ENCODE results near the gene C5orf52. TPM values are rescaled to one million over a fixed set of nuclear protein-coding genes. Genes with fewer than 3 reads are reported as not detected.

Gene C5orf52
- total and polyA plus RNA-seq, 2 experiments from 2014 or later: not detected

DNA sequence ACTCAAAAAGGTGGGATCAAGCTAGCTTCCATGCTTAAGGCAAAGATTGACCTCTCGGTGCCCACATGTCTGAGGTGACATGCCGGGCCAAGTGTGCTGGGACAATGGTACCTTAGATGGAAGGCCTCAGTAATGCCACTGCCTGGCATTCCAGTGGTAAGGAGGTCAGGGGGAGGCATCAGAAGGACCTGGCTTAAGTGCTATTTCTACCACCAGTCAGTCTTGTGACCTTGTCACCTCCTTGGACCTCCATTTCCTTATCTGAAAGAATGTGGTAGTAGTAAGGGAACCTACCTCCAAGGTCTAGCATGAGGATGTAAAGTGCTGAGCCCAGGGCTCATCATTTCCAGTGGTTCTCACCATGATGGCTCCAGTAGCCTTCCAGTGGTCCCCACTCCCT, 8.9 kb downstream of the C5orf52 start (continued):
- no peak for TF ChIP-seq ZNF462 (CRISPR knock-in tag; IDR thresholded peaks at IDR 0.05)
- TF ChIP-seq POLR2AphosphoS5 (IDR thresholded peaks at IDR 0.05; ENCODE audit: low read depth): no peak
- TF ChIP-seq STAT1 (IDR thresholded peaks at IDR 0.05; ENCODE audit: unreplicated experiment): no peak
- TF ChIP-seq ETS1 (IDR thresholded peaks at IDR 0.05): no peak
- no peak for TF ChIP-seq JUNB (IDR thresholded peaks at IDR 0.05; ENCODE audit: unreplicated experiment)
- no peak for TF ChIP-seq ZNF114 (CRISPR knock-in tag; IDR thresholded peaks at IDR 0.05)
- TF ChIP-seq EZH2 (IDR thresholded peaks at IDR 0.05; ENCODE audit: low read depth, unreplicated experiment): no peak

DNA sequence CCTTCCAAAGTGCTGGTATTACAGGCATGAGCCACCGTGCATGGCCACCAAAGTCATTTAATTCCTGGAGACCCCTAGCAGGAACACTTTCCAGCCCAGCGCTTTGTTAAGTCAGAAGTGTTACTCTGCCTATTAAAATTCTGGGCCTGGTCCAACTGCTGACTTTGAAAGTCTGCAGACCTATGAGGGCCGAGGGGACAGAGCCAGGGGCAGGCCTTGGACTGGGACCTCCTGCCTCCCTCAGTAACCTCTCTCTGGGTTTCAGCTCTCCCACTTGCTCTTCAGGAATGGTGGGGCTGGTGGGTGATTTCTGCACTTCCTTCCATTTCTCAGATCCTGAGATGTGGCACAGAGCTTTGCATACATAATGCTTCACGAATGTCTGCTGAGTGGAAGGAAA, 9.7 kb downstream of the C5orf52 start:
- Histone ChIP-seq H3K4me3 (no peak overlapping the region), H3K27me3 (ENCODE audit: insufficient read depth) (no peaks in the 10 kb centered on the region), H2AFZ (no peak overlapping the region), H3K4me2 (no peak overlapping the region), H3K9me2 (ENCODE audit: insufficient read depth) (no peaks in the 10 kb centered on the region), H3K4me1 (ENCODE audit: insufficient read depth) (no peaks in the 10 kb centered on the region), H3K36me3 (ENCODE audit: insufficient read depth) (no peaks in the 10 kb centered on the region), H3K27ac (ENCODE audit: low read depth) (no peak overlapping the region), H3K79me2 (replicated peaks; ENCODE audit: insufficient read depth) (no peaks in the 10 kb centered on the region), H3F3A (replicated peaks; ENCODE audit: low read depth) (no peaks in the 10 kb centered on the region), H4K20me1 (replicated peaks; ENCODE audit: insufficient read depth) (no peaks in the 10 kb centered on the region)
- Mint-ChIP-seq H3K4me3 (no peak overlapping the region), H3K27ac (no peak overlapping the region), H3K9me3 (no peaks in the 10 kb centered on the region), H3K27me3 (ENCODE audit: insufficient read depth, low read depth, poor library complexity) (peaks cover 7% of the 10 kb centered on the region), H3K36me3 (ENCODE audit: low read depth) (no peaks in the 10 kb centered on the region), H3K4me1 (no peaks in the 10 kb centered on the region)
- ATAC-seq: no peak
- no peak for DNase-seq (ENCODE audit: low spot score)
- TF ChIP-seq ZNF462 (CRISPR knock-in tag; IDR thresholded peaks at IDR 0.05) (no peak), EZH2 (IDR thresholded peaks at IDR 0.05; ENCODE audit: low read depth, unreplicated experiment) (no peak), NANOG (IDR thresholded peaks at IDR 0.05; ENCODE audit: borderline replicate concordance) (no peak)

All from GM23338 (cell line).